Measurements from ENCODE around the gene RBMS3.

The RBMS3 gene

DNA sequence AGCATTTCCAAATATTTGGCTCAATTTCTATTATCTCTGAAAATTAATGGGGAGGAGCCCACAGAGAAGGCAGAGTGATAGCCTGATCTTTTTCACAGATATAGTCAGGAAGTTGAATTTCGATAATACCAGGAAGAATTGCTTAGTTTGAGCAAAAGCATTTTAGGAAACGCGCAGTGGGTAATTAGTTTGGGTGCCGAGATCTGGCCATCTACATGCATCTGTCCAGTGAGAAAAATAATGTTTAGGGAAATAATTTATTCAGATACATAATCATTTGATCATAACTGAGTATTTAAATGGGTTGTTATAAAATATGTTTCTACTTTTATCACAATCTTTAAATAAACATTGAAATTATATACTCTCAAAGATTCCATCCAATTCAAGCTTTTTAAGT, 653.9 kb downstream of the RBMS3 start:
- TF ChIP-seq, protein P1, sequence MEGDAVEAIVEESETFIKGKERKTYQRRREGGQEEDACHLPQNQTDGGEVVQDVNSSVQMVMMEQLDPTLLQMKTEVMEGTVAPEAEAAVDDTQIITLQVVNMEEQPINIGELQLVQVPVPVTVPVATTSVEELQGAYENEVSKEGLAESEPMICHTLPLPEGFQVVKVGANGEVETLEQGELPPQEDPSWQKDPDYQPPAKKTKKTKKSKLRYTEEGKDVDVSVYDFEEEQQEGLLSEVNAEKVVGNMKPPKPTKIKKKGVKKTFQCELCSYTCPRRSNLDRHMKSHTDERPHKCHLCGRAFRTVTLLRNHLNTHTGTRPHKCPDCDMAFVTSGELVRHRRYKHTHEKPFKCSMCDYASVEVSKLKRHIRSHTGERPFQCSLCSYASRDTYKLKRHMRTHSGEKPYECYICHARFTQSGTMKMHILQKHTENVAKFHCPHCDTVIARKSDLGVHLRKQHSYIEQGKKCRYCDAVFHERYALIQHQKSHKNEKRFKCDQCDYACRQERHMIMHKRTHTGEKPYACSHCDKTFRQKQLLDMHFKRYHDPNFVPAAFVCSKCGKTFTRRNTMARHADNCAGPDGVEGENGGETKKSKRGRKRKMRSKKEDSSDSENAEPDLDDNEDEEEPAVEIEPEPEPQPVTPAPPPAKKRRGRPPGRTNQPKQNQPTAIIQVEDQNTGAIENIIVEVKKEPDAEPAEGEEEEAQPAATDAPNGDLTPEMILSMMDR (IDR thresholded peaks at IDR 0.05) = no peak

DNA sequence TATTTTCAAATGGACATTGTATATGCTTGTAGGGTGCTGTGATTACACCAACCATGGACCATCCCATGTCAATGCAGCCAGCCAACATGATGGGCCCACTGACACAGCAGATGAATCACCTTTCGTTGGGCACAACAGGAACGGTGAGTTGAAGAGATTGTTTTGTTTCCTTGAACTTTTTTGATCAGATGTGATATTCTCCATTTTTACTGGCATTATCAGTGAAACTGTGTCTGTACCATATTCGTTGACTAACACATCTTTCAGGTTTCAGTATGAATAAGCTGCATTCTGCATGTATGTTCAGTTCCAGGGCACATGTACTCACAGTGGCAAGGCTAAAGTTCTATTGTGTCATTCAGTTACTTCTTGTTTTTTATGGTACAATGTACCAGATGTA, 655.2 kb downstream of the RBMS3 start:
- TF ChIP-seq, protein P1 (IDR thresholded peaks at IDR 0.05) = no peak

DNA sequence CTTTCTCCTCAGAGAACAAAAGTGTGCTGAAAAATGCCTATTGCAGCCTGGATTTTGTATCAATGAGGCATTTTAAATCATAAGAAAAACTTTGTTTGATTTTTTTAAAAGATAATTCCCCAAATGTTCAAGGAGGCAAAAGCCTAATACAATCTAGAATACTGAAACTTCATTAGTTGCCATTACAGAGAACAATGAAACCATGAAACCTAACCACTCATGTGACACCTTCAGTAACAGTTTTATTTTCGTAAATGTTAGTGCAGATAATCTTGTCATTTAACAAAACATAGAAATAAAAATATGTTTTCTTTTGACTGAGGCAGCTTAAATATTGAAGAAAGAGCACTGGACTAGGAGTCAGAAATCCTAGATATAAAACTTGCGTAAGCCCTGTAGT, 655.9 kb downstream of the RBMS3 start:
- TF ChIP-seq, protein P1 (IDR thresholded peaks at IDR 0.05) = no peak

DNA sequence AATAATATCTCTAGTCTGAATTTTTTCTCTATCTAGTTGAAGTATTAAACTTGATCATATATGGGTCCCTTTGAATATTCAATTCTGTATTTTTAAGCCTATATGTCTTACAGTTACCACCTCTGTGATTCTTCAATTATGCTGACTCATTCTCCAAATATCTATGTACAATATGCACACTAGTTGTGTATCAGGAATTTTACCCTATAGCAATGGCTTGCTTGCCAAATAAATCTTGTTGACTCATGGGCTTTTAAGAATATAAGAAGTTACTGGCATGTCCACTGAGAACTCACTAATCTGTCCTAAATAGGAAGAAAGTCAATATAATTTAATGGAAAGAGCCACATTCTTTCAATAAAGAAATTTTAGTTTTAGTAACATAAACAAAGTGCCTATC, 656.3 kb downstream of the RBMS3 start:
- TF ChIP-seq, protein P1 (IDR thresholded peaks at IDR 0.05) = no peak

DNA sequence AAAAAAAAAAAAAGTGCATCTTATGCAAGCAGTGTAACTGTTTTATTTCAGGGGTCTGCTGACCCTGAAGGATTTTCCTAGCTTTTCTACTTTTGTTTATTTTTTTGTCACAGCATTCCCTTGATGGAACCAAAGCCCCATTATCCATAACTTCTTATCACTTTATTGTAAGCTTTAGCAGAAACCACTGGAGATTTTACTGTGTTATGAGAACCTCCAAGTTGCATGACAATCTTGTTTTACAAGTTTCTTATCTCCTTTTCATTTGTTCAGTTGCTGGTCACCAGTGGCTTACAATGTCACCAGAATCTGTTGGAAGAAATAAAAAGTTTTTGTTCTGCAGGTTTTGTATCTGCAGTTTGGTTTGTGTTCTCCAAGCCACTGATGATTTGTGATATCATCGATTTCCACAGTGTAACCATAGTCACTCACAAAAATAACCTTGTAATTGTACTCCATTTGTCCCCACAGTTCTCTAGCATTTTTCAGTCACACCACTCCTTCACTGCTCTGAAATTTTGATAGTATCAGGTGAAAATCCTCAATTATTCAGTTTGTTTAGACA, 660.0 kb downstream of the RBMS3 start:
- TF ChIP-seq, protein P1 (IDR thresholded peaks at IDR 0.05) = no peak

DNA sequence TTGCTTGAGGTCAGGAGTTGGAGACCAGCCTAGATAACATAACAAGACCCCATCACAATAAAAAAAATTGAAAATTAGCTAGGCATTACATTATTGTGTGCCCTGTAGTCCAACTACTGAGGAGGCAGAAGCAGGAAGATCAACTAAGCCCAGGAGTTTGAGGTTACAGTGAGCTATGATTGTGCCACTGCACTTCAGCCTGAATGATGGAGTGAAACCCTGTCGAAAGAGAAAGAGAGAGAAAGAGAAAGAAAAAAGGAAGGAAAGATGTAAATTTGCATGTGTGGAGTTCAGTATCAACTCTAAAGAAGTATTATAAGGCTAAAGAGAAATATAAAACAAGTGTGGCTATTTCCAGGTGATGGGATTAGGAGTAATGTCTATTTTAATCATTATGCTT, 661.4 kb downstream of the RBMS3 start:
- TF ChIP-seq, protein P1 (IDR thresholded peaks at IDR 0.05) = no peak

DNA sequence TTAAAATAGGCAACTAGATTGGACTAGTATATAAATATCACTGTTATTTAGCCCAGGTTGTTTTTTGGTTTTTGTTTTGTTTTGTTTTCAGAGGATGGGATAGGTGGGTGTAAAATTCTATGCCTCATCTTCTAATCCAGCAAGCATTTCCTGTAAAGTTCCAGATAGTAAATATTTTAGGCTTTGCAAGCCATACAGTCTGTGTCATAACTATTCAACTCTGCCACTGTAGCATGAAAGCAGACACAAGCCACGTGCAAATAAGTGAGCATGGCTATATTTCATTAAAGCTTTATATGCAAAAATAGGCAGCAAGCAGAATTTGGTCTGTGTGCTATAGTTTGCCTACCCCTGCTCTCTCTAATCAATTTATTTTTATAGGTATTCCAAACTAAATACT, 668.3 kb downstream of the RBMS3 start:
- TF ChIP-seq, protein P1 (IDR thresholded peaks at IDR 0.05) = no peak

Measured in LNCAP (cell line).